Activated T-helper 17 cell treated with anti-CD3 and anti-CD28 coated beads, Interleukin-2, amount 50 U/mL, for 72 hours (primary cell): ENCODE results near the gene UVRAG. TPM values are rescaled to one million over a fixed set of nuclear protein-coding genes. Genes with fewer than 3 reads are reported as not detected.

ENCODE experiments used
- ATAC-seq: fragments of 150-1000 bp; cut with Tn5 transposase; replicated peaks from 2 replicates; pipeline ENCODE4 v1.10.0; 2021; ENCODE audit warnings: mild to moderate bottlenecking, moderate library complexity
- H3K27ac Mint-ChIP-seq: one replicate; pipeline ENCODE4 v1.8.0; 2022; ENCODE audit warnings: mixed read lengths
- H3K27me3 Mint-ChIP-seq: one replicate; pipeline ENCODE4 v1.8.0; 2022; ENCODE audit warnings: mixed read lengths
- H3K36me3 Mint-ChIP-seq: one replicate; pipeline ENCODE4 v1.8.0; 2022; ENCODE audit warnings: low read depth, mild to moderate bottlenecking, mixed read lengths
- H3K4me1 Mint-ChIP-seq: one replicate; pipeline ENCODE4 v1.8.0; 2022; ENCODE audit warnings: mixed read lengths
- H3K4me3 Mint-ChIP-seq: one replicate; pipeline ENCODE4 v1.8.0; 2022; ENCODE audit warnings: mild to moderate bottlenecking, mixed read lengths
- H3K9me3 Mint-ChIP-seq: one replicate; pipeline ENCODE4 v1.8.0; 2022; ENCODE audit warnings: mixed read lengths
- total RNA-seq, 2 donors: library from RNA; stranded (reverse); gene quantifications; one replicate each; pipeline ENCODE4 v1.2.3, GENCODE V29; 2022

Gene UVRAG
- total RNA-seq, 2 donors from 2014 or later, result 14.1 to 20.1 TPM

DNA sequence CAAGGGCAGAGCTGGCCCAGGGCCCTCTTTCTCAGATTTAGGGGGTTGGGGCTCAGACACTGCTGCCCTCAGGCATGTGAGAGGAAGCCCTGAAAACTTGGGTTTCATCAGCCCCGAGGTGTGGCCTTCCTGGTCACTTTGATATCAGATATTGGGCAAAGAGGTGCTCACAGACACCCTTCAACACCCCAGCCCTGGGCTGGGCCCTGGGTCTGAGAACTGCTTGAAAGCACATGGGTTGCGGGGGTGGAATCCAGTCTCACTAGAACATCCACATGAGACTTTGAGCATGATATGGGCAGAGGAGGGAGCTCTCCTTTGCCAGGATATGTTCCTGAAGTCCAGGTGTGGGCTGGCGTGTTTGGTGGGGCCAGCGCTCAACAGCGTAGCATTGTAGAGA, 36.0 kb upstream of the UVRAG start:
- H3K27me3 Mint-ChIP-seq, result no peaks in the 10 kb centered on the region
- H3K4me3 Mint-ChIP-seq, result no peak overlapping the region
- H3K36me3 Mint-ChIP-seq, result no peaks in the 10 kb centered on the region
- no peak overlapping the region for H3K27ac Mint-ChIP-seq
- H3K4me1 Mint-ChIP-seq, result peaks cover 9% of the 10 kb centered on the region
- H3K9me3 Mint-ChIP-seq, result no peaks in the 10 kb centered on the region
- ATAC-seq, result no peak

DNA sequence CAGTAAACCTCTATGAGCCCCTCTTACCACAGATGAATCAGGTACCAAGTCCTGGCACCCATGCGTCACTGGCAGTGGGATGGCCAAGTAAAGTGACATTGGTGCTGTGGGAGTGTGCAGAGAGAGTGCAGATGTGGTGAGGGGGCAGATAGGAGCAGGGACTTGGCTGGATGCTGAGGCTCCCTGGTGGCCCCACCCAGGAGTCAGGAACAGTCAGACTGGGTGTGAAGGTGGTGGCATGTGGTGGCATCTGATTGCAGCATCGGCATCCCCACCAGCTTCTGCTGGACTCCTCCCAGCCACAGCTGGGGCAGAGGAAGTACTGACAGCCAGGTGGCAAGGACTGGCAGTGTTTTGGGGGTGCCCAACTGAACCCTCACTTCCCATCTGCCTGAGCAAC, 35.0 kb upstream of the UVRAG start:
- Mint-ChIP-seq H3K27me3 (no peaks in the 10 kb centered on the region), H3K36me3 (no peaks in the 10 kb centered on the region), H3K27ac (no peak overlapping the region), H3K4me3 (no peak overlapping the region), H3K4me1 (peaks cover 8% of the 10 kb centered on the region), H3K9me3 (no peaks in the 10 kb centered on the region)
- no peak for ATAC-seq

DNA sequence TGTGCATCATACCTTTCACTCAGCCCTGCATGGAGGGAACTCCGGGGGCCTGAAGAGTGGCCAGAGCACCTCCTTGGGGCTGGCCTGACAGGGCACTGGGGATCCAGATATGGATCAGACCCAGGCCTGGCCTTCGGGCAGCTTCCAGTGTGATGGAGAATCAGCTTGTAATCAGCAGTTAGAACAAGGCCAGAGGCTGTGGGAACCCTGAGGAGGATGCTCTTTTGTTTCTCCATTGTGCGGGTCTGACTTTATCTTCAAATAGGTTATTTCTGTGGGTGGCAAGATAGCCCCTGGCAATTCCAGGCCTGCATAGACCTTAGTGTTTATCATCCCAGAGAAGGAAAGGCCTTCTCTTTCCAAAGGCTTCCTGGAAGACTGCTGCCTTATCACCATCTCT, 34.1 kb upstream of the UVRAG start:
- Mint-ChIP-seq H3K27ac (no peak overlapping the region), H3K4me1 (peaks cover 8% of the 10 kb centered on the region), H3K36me3 (no peaks in the 10 kb centered on the region), H3K9me3 (no peaks in the 10 kb centered on the region), H3K27me3 (no peaks in the 10 kb centered on the region), H3K4me3 (no peak overlapping the region)
- ATAC-seq, result no peak

DNA sequence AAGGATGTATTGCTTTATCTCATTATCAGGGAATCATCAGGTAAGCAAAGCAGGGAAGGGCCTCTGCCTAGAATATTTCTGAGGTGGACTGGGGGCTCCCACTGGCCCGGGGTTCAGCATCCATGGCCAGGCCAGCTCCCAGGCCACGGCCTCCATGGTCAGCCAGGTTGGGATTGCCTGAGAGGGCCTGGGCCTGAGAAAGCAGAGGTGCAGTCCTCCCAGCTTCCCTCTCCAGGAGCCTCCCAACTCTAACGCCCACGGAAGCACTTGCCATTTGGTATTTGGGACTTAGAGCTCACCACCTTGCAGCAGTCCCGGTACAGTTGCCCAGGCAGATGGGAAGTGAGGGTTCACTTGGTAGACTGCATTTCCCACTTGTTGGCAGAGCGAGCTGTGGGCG, 33.7 kb upstream of the UVRAG start:
- H3K27ac Mint-ChIP-seq, result no peak overlapping the region
- no peaks in the 10 kb centered on the region for H3K27me3 Mint-ChIP-seq
- H3K4me1 Mint-ChIP-seq, result peaks cover 8% of the 10 kb centered on the region
- no peak overlapping the region for H3K4me3 Mint-ChIP-seq
- ATAC-seq, result no peak
- no peaks in the 10 kb centered on the region for H3K9me3 Mint-ChIP-seq
- H3K36me3 Mint-ChIP-seq, result no peaks in the 10 kb centered on the region

DNA sequence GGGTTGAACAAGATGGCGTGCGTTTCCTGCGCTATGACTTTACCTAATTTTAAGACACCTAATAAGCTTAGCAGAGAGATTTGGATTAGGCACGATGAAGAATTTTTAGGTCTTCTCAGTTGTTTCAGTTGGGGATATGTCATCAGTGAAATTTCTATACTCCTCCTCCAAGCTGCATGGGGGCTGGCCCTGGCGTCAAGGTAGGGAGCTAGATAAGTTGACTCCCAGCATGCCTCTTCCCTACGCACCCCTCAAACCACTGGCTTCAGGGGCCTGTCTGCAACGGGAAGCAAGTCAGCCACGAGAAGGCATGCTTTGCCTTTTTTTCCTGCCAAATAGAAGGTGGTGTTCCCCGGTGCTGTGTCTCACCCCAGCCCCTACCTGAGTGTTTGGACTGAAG, 33.2 kb upstream of the UVRAG start:
- H3K9me3 Mint-ChIP-seq, result no peaks in the 10 kb centered on the region
- no peaks in the 10 kb centered on the region for H3K27me3 Mint-ChIP-seq
- no peaks in the 10 kb centered on the region for H3K36me3 Mint-ChIP-seq
- H3K4me1 Mint-ChIP-seq, result peaks cover 8% of the 10 kb centered on the region
- no peak for ATAC-seq
- H3K27ac Mint-ChIP-seq, result no peak overlapping the region
- H3K4me3 Mint-ChIP-seq, result no peak overlapping the region

DNA sequence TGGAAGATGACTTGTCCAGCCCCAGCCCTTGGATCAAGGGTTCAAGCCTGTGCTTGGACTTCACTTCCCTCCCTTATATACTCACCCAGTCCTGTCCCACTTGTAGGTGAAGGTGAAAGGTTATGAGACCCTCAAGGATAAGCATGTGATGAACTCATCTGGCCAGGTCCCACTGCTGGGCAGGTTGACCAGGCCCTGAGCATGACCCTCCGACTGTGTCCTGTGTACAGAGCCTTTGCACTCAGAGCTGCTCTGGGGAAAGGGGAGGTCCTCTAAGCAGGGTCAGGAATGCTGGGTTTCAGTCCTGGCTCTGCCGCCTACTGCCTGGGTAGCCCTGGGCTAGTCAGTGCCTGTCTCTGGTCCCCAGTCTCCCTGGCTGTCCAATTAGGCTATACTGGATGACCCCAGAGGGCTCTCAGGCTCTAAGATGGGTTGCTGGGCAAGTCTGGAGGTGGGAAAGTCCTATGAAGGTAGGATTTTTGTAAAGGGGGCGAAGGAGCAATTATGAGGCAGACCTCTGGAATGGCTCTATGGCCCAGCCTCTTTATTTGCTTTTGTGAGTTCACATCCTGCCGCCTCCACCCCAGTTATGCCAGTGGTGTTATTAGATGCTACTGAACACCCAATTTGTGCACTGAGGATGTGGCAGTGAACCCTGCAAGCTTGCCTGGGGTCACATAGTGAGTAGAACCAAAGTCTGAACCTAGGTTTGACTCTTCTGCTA, 32.3 kb upstream of the UVRAG start:
- Mint-ChIP-seq H3K27me3 (no peaks in the 10 kb centered on the region), H3K4me1 (peaks cover 6% of the 10 kb centered on the region), H3K9me3 (no peaks in the 10 kb centered on the region), H3K36me3 (no peaks in the 10 kb centered on the region), H3K27ac (no peak overlapping the region), H3K4me3 (no peak overlapping the region)
- no peak for ATAC-seq

DNA sequence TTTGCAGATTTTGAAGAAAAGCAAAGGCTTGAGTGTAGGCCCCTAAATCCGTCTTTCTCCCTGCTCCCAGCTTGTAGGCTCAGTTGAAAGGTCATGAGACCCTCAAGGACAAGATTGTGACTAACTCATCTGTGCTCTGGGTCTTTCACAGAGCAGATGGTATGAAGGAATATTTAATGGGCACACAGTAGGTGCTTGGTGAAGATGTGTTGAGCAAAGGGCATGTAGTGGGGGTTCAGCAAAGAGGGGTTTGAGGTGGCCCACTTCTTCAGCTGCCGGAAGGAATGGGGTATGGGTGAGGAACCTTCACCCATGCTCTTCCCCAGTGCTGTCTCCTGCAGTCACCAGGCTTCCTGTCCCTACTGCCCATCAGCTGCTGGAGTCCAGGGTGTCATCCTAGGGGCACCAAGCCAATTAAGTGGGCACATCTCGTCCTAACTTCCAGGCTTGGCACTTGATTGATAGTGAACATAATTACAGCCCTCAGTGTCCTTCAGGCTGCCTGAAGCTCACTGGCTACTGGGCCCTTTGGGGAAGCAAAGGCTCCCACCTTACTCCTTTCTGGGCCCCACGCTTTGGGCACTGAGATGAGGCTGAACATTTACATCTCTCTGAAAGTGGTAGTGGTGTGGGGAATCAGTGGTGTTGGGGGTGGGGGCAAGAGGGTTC, 31.5 kb upstream of the UVRAG start:
- Mint-ChIP-seq H3K36me3 (no peaks in the 10 kb centered on the region), H3K27me3 (no peaks in the 10 kb centered on the region)

DNA sequence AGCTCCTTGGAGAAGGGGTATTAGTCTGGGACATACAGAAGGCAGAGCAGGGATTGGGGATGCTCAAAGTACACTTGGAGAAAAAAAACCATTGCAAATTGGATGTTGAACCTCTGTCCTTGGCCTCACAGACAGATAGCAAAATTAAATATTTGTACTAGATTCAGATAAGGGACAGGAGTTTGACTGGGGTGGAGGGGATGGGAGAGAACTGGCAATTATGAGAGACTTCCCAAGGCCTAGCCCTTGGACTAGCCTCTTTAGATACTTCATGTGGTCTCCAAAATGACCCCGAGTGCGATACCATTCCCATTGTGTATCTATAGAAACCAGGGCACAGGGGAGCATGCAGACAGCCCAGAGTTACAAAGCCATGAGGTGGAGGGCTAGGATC, 30.9 kb upstream of the UVRAG start:
- no peaks in the 10 kb centered on the region for H3K36me3 Mint-ChIP-seq
- H3K4me1 Mint-ChIP-seq, result no peaks in the 10 kb centered on the region
- H3K4me3 Mint-ChIP-seq, result no peak overlapping the region
- H3K27ac Mint-ChIP-seq, result no peak overlapping the region
- ATAC-seq, result no peak
- no peaks in the 10 kb centered on the region for H3K9me3 Mint-ChIP-seq
- no peaks in the 10 kb centered on the region for H3K27me3 Mint-ChIP-seq

More for the DNA sequence above, 31.5 kb upstream of the UVRAG start:
- no peaks in the 10 kb centered on the region for H3K4me1 Mint-ChIP-seq
- no peak overlapping the region for H3K27ac Mint-ChIP-seq
- no peak for ATAC-seq
- no peaks in the 10 kb centered on the region for H3K9me3 Mint-ChIP-seq
- H3K4me3 Mint-ChIP-seq, result no peak overlapping the region

DNA sequence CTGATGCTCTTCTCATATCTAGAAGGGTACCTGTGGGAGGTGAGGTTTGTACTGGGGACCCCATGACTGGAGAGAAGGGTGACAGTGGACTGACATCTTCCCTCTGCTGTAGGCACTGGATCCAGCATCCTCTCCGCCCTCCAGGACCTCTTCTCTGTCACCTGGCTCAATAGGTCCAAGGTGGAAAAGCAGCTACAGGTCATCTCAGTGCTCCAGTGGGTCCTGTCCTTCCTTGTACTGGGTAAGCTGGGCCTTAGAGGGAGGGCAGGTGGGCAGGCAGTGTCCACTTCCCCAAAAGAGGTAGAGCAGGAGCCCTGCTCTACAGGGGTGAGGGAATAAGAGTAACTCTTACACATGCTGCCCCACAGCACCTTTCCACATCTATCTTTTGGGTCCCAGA, 30.5 kb upstream of the UVRAG start:
- Mint-ChIP-seq H3K4me1 (no peaks in the 10 kb centered on the region), H3K4me3 (no peak overlapping the region), H3K27ac (no peak overlapping the region), H3K27me3 (no peaks in the 10 kb centered on the region), H3K9me3 (no peaks in the 10 kb centered on the region), H3K36me3 (no peaks in the 10 kb centered on the region)
- ATAC-seq, result no peak

DNA sequence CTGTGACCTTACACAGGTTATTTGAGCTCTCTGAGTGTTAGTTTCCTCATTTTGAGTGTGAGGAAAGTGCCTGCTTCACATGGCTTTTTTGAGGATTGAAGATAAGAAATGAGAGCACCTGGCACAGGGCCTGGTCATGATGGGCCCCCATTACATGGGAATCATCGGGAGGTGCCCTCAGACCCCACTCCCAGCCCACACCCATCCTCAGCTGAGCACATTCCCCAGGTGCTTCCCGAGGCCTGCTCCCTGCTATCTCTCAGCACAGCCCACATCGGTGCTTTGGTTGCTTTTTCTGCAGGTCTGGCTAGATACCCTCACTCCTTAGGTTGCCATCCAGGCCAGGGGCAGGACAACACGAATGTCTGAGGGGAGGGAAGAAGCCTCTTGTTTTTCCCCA, 29.8 kb upstream of the UVRAG start:
- no peak overlapping the region for H3K4me3 Mint-ChIP-seq
- ATAC-seq, result no peak
- H3K27ac Mint-ChIP-seq, result no peak overlapping the region
- no peaks in the 10 kb centered on the region for H3K27me3 Mint-ChIP-seq
- no peaks in the 10 kb centered on the region for H3K36me3 Mint-ChIP-seq
- no peaks in the 10 kb centered on the region for H3K9me3 Mint-ChIP-seq
- H3K4me1 Mint-ChIP-seq, result no peaks in the 10 kb centered on the region

DNA sequence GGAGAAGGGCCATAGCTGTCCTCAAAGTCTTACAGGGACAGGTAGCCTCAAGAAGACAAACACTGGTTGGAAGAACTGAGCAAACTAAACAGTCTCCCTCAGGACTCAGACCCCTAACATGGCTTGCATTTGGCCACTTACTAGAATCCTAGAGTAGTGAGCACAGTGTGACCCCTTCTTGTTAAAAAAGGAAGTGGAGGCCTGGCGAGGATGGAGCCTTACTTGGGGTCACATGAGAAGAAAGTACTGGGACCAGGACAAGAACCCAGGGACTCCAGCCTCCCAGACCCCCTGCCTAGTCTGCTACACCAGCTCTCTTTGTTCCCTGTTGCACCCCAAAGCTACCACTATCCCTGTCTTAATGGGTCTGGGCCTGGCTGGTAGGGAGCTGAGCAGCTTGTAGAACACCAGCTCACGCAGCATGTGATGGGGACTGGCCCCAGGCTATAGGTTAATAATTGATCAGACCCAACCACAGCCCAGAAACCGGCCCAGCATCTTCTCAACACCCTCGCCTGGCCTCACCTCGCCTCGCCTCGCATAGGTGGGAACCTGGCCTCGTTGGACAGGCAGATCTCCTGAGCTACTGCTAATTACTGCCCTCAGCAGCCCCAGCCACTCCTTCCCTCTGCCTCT, 28.8 kb upstream of the UVRAG start:
- Mint-ChIP-seq H3K4me3 (no peak overlapping the region), H3K9me3 (no peaks in the 10 kb centered on the region), H3K36me3 (no peaks in the 10 kb centered on the region), H3K27ac (peak overlapping the region; percentile 28), H3K4me1 (no peaks in the 10 kb centered on the region), H3K27me3 (no peaks in the 10 kb centered on the region)
- no peak for ATAC-seq

DNA sequence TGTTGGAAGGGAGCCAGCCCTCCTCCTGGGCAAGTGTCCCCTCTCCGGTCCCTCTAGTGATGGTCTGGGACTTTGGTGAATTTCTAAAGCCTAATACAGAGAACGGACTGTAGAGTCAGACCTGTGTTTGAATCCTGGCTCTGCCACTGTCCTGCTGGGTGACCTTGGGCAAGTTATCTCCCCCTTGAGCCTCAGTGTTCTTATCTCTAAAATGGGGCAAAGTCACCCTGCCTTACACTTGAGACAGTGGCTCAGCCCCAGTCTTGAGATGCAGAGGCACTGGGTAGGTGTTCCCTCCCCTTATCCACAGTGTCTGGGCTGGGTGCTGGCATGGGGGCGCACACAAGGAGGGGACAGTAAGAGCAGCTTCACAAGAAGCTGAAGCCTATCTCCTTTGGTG, 25.5 kb upstream of the UVRAG start:
- Mint-ChIP-seq H3K4me3 (no peak overlapping the region), H3K27ac (no peak overlapping the region), H3K9me3 (no peaks in the 10 kb centered on the region), H3K4me1 (no peaks in the 10 kb centered on the region), H3K36me3 (no peaks in the 10 kb centered on the region), H3K27me3 (no peaks in the 10 kb centered on the region)
- ATAC-seq, result no peak

DNA sequence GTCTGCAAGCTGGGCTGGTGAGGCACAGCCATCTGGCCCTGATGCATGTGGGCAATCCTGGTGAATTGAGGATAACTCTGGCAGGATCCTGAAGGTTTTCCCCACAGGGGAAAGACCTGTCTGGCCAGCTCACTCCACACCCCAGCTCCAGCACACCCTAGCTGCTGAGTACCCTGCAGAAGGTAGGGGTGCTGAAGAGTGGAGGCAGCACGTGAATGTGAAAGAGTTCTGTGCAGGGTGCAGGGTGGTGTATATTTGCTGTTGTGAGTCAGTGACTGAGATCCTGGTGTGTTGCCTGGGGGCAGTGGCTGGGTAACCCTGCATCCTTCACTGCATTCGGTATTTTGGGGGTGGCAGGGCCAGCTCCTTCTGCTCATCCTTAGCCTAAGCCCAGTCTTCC, 24.0 kb upstream of the UVRAG start:
- H3K36me3 Mint-ChIP-seq, result no peaks in the 10 kb centered on the region
- no peaks in the 10 kb centered on the region for H3K9me3 Mint-ChIP-seq
- ATAC-seq, result no peak
- no peak overlapping the region for H3K27ac Mint-ChIP-seq
- H3K27me3 Mint-ChIP-seq, result no peaks in the 10 kb centered on the region
- H3K4me1 Mint-ChIP-seq, result no peaks in the 10 kb centered on the region
- no peak overlapping the region for H3K4me3 Mint-ChIP-seq

DNA sequence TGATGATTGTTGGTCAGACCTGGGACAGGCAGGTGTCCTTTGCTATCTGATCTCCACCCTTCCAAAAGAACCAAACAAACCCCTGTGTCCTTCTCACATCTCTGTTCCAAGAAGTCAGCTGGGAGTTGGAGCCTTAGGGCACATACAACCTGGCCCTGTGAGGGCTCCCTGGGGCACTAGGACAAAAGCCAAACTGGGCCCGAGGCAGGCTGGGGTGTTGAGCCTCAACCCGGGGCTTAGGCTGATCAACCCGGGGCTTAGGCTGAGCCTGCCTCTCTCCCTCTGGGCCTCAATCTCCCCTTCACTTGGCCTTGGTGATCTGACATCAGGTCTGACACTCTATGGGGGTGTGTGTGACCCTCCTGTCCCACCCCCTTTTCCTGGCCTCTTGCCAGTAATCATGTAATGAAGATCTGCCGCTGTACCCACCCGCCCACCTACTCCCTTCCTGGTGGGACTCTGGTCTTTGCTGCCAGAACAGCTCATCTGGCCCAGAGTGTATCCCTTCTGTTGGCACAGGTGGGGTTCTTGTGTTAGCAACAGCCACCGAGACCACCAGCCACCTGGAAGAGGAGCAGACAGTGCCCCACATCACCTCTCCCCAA, 22.8 kb upstream of the UVRAG start:
- no peak for ATAC-seq
- Mint-ChIP-seq H3K27me3 (no peaks in the 10 kb centered on the region), H3K9me3 (no peaks in the 10 kb centered on the region), H3K4me3 (no peak overlapping the region), H3K4me1 (no peaks in the 10 kb centered on the region), H3K27ac (no peak overlapping the region), H3K36me3 (no peaks in the 10 kb centered on the region)
